GM18909 (cell line): ENCODE measurements around the gene KIAA1217.

ENCODE experiments used
- ATAC-seq: cut with Tn5 transposase; IDR thresholded peaks from one replicate; pipeline ENCODE4 v1.9.1; 2021; ENCODE audit warnings: mild to moderate bottlenecking; ENCODE audit not compliant: unreplicated experiment, poor library complexity

Gene KIAA1217

DNA sequence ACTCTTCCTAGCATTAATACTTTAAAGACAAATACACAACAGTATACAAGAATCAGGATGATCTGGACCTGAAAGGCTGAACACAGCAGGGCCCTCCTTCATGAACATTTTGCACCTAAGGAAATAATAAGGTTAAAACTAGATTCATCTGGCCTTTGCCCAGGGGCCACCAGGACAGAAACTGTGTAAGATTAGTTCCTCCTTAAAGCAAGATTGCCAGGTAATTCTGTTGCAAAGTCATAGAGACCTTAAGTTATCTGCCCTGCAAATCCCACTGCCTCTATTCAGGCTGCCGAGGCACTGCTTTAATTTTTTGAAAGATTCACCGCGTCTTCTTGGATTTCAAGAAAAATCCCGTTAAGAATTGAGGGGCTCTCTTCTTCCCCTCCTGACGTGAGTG lies 1.6 kb upstream of the KIAA1217 start:
- no peak for ATAC-seq

DNA sequence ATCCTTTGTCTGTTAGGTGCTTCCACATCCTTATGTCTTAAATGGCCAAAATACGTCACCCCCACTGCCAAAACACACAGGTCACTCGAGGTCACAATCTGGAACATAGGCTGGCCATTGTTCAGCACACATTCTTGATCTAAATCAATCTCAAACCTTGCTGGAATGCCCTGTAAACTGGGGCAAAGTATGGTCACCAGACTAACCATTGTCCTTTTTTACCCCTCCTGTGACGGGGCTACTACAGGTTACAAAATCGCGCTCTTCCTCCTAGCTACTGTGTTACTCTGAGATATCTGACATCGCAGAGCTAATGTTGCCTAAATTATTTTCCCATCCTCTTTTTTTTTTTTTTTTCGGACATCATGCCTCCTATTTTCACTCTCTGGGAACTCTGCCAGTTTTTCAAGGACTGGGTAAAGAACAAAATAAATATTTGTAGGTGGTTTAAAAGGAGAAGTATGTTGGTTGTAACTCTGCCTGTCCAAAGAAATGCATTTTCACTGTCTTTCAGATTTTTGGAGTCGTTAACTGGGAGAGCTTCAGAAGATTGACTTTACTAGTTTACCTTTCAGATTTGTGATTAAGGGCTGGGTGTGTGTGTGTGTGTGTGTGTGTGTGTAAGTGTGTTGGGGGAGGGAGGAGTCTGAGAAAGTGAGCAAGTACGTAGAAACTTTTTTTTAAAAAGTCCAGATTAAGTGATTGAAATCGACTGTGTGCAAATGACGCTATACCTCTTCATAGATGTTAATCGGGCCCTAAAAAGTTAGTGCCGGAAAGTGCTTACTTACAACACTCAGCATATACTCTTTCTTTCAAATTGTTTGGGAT lies 942 bp upstream of the KIAA1217 start:
- no peak for ATAC-seq

- ATAC-seq = peak; percentile 51
Observed at GRCh38 chr10:24209432-24209771, 464 bp downstream of the KIAA1217 start.

- peak; percentile 70 for ATAC-seq
Observed at GRCh38 chr10:24209946-24210491, 1.1 kb downstream of the KIAA1217 start.

DNA sequence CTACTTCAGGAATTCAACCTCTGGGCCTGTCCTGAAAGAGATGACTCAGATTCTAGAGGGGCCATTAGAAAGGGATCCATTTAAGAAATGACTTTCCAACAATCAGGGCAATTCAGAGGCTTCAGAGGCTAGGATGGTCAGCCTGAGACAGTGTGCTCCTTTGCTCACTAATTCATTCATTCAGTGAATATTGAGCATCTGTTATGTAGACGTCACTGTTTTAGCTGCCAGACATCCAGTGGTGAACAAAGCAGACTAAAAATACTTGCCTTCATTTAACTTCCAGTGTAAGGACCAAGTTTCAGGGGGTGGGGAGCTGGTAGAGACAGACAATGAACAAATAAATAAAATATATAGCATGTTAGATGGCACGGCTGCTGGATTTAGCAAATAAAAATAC lies 1.6 kb downstream of the KIAA1217 start:
- ATAC-seq = no peak

DNA sequence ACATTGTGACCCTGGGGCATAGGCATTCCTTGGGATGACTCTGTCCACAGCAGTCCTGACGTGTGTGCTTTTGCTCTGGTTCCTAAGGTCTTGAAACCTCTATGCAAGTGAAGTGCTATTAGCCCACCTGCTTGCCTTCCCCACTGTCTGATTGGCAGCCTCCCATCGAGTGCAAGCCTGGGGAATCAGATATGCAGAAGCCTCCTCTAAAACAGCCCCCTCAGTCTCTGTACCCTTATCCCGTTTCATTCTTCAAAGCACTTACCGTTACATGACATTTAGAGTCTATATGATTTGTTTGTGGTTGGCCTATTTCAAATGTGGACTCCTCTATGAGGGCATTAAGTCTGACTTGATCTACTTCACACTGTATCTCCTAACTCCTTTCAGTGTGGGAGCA lies 4.3 kb downstream of the KIAA1217 start:
- no peak for ATAC-seq

GRCh38 chr10:24213881-24214280 lies 4.9 kb downstream of the KIAA1217 start:
- ATAC-seq = no peak

DNA sequence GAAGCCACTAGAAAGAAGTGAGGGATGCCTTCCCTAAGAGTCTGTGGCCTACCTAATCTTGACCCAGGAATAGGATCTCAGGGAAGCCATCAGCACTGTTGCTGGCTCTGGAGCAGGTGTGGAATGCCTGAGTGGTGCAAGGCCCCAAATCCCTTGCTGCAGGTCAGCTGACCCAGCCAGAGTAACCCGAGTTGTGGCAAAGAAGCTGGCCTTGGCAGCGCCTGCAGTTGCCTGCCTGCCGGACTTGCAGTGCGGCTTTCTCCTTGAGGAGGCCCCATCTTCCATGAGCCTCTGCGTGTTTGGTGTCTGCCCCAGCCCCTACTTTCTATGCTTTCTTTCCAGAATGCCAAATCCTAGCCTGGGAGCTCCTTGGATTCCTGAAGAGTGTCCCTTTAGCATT lies 5.8 kb downstream of the KIAA1217 start:
- no peak for ATAC-seq

DNA sequence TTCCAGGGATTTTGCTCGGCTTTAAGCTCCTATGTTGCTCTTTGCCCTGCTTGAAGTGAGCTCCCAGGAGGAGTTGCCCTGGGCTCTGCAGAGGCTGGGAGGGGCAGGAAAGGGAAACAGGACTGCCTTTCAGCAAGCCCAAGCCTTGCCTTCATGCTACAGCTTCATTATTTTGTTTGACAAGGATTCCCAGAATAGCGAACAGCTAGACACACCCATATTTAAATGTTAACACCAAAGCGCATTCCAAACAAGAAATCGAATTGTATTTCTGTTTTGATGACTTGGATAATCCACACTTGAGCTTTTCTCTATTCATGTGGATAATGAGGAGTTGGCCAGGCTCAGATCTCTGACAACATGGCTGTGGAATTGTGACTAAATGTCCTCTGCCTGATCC lies 6.3 kb downstream of the KIAA1217 start:
- no peak for ATAC-seq

DNA sequence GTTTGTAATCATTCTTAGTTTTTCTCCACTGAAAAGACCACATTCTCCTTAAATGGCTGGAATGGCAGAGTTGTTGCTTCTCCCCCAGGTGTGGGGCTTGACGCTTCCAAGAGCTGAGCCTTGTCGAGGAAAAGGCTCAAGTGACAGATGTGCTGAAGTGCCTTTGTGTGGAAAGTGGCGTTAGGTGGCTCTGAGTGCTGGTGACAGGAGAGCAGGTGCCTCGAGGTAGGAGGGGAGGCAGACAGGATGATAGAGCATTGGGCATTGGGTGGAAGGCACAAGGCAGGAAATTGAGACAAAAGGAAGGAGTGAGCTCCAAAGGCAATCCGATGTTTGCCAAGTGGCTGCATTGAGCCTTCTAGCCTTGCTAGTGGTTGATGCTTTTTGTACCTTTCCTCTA lies 6.7 kb downstream of the KIAA1217 start:
- no peak for ATAC-seq

DNA sequence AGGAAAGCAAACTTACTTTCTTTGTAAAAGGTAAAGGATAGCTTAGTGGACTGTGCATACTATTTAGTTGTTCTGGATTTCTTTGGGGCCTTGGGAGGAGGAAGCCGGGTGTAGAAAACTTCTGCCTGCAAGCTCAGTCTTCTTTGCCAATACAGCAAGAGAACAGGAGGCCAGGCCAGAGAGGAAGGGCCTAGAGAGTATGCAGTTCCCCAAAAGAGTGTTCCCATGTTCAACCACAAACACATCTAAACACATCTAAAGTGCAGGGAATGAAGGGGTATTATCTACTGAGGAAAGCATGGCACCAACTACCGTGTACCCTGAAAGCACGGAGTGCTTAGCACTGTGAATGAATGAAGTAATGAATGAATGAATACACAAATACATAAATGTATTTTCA lies 11.0 kb downstream of the KIAA1217 start:
- ATAC-seq = no peak

GRCh38 chr10:24223341-24223740 lies 14.4 kb downstream of the KIAA1217 start:
- ATAC-seq = no peak

DNA sequence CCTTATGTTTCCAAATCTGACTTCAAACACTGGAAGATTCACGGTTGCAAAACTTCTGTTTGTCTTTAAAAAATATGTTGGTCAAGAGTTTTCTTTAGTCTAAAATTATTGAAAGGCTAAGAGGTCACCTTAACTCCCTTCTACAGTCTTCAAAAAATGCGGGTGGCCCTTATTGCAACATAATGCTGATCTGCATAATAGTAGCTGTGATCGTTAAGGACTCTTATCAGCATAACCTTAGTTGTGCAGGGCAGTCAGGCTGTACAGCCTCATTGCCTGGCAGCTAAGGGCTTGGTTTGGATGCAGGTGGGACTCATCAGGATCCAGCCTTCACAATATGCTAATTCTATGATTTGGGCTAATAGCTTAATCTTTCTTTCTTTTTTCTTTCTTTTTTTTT lies 15.0 kb downstream of the KIAA1217 start:
- no peak for ATAC-seq

DNA sequence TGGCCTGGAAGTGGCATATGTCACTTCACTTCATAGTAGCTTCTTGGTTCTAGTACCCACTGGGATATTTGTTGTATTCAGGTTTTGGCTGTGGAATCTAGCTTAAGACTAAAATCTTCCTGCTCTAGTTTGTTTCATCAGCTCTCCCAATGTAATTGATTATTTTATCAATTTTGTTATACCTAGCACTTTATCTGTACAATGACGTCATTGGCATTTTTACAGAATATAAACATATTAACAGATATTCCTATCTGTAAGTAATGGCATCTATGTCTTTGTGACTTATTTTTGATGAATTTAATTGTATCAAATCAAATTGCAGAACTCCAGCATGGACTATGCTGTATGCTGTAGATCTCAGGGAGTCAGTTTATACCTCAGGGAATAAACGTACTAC lies 19.7 kb downstream of the KIAA1217 start:
- no peak for ATAC-seq

DNA sequence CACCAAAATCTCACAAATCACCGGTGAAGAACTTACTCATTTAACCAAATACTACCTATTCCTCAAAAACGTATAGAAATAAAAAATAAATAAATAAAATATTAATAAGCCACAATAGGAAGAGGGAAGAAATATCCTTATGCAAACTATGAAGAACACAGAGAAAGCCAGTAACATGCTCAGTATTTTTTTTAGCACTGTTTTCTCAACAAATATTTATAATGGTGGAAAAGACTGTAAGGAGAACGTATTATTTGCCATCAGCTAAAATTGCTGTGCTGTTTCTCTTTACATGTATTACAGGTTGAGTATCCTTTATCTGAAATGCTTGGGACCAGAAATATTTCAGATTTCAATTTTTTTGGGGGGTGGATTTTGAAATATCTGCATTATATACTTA lies 21.0 kb downstream of the KIAA1217 start:
- ATAC-seq = no peak

DNA sequence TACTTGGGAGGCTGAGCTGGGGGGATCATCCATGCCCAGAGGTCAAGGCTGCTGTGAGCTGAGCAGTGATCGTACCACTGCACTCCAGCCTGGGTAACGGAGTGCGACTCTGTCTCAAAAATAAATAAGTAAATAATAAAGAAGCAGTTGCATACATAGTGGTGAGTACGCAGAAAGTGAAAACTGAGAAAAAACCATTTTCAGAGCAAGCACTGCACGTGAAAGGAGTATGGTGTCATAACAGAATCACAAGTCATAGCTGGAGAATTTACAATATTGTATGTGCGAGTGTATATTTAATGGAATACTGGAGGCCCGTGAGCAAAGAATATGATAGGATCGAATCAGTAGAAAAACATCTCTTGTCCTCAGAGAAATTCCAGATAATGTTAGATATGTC lies 22.3 kb downstream of the KIAA1217 start:
- no peak for ATAC-seq

GRCh38 chr10:24234784-24235183 lies 25.8 kb downstream of the KIAA1217 start:
- ATAC-seq = no peak

GRCh38 chr10:24235471-24235870 lies 26.5 kb downstream of the KIAA1217 start:
- ATAC-seq = no peak

- ATAC-seq = no peak
Observed at GRCh38 chr10:24237801-24238395, 29.0 kb downstream of the KIAA1217 start.

DNA sequence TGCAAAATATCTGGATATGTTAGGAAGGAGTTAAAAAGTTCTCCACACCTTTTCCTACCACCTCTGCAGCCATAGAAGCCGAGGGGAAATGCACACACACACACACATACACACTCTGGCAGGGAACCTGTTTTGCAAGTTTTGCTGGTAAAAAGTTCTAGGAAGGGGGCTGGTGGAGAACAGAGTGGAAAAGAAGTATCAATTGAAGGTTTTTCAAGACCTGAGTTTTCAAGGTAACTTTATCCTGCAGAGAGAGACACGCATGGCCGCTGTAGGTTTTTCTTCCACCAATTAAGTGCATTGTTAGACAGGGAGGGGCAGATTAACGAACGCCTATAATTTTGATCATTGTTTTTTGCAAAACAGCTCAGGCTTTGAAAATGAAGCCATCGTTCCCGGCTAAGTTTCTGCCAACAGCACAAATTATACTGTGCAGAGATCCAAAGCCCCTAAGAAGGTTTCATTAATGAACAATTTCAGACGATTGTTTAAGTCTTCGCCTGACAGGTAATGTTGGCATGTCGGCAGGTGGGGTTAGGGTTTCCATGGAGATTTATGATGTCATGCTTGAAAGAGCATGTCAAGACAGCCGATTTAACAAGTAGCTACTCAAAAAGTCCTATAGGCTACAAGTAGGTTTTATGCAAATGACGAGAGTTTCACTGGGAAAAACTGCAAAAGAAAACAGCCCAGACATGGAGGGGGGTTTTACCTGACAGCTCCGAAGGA lies 29.7 kb downstream of the KIAA1217 start:
- ATAC-seq = no peak

GRCh38 chr10:24239289-24240040 lies 30.5 kb downstream of the KIAA1217 start:
- no peak for ATAC-seq
